ENCODE measurements around the gene CALHM3.

CALHM3 gene

DNA sequence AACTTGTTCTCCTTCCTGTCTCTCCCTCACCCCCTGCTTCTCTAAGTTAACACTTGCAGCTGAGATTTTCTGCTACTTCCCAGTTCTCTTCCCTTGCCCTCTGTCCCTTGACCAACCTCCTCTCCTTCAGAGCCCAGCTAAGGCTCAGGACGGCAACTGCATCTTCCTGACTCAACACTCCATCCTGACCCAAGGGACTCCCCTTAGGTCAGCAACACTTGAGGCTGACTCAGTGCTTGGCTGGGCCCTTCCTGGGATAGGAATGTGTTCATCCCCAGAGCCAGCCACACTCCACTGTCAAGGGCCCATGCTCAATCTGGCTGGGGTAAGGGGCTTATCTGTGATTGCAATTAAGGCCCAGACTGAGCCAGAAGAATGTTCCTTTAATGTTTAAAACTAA lies 30.3 kb downstream of the CALHM3 start:
- no peak for ATAC-seq

DNA sequence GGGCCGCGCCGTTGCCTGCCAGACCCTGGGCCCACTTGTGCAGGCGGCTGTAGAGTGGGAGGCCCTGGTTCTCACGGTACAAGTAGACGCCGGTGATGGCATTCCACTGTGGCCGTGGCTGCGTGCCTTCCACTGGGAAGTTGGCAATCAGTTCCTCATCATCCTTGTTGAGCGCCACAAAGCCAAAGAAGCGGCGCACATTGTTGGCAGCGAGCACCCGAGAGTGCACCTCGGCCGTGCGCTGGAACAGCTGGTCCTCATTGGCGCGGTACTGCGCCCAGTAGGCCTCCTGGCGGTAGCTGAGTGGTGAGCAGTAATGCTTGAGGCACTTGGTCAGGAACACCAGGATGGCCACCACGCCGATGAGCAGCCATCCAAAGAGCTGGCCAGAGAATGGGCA lies 31.9 kb downstream of the CALHM3 start:
- ATAC-seq, result no peak

GRCh38 chr10:103445767-103446567 lies 33.1 kb downstream of the CALHM3 start:
- ATAC-seq, result no peak

DNA sequence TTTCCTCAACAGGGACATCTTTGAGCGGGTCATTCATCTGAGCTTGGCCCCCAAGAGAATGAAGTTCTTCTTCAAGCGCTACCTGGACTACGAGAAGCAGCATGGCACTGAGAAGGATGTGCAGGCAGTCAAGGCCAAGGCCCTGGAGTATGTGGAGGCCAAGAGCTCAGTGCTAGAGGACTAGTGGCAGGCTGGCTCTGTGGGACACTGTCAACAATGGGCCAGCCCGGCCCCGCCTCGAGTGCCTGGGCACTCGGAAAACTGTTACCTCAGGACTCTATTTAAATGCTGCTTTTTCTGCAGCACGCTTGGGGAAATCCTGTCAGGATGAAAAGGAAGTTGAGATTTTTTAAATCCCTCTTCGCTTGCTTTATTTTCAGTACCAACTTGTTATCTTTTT lies 33.7 kb downstream of the CALHM3 start:
- no peak for ATAC-seq

GRCh38 chr10:103444478-103444877 lies 34.6 kb downstream of the CALHM3 start:
- no peak for ATAC-seq

- no peak for ATAC-seq
These were observed 35.4 kb downstream of the CALHM3 start for GRCh38 chr10:103443475-103444185.

DNA sequence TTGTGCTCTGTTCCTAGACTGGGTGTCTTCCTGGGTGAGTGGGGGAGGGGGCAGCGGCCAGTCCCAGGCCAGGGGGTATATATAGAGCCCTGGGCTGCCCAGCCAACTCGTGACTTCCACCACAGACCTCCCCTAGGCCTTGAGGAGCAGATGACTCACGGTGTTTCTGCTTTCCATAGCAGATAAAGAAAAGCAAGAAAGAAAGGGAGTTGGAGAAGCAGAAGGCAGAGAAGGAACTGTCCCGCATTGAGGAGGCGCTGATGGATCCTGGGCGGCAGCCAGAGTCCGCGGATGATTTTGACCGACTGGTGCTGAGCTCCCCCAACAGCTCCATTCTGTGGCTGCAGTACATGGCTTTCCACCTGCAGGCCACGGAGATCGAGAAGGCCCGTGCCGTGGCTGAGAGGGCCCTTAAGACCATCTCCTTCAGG lies 37.0 kb downstream of the CALHM3 start:
- ATAC-seq, result no peak

GRCh38 chr10:103441611-103442010 lies 37.4 kb downstream of the CALHM3 start:
- ATAC-seq, result no peak

GRCh38 chr10:103441206-103441605 lies 37.8 kb downstream of the CALHM3 start:
- no peak for ATAC-seq

- no peak for ATAC-seq
These were observed 38.6 kb downstream of the CALHM3 start for GRCh38 chr10:103440416-103440815.

DNA sequence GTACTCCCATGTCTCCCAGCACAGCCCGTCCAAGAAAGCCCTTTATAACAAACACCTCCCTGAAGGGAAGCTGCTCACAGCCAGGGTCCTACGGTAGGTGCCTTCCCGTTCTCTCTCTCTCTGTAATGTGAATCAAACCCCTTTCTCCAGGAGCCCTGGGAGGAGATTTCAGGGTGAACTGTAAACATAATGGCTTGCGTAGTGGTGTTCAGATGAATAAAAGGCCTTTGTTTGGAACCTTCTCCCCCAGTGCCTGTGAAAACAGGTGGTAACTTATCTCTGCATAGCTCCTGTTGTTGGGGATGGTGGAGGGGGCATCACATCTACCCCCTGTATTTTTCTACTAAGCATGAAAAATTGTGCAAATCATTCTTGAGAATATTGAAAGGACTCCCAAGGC lies 39.3 kb downstream of the CALHM3 start:
- no peak for ATAC-seq

DNA sequence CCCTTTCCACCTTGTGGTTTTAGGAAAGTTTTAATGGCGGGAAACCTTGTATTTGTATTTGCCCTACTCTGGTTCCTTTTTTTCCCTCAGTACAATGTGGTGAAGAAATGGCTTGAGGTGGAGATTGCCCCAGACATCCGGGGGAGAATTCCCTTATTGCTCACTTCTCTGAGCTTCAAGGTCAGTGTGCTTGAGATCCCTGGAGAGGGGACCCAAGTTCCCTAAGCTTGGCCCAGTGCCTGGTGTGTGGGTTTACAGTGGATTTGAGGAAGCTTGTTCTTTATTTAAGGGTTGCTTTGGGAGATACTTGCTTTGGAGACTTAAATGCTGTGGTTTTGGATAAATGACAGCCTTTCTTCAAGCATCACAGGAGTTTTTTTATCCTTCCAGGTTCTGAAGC lies 45.2 kb downstream of the CALHM3 start:
- no peak for ATAC-seq

- no peak for ATAC-seq
These were observed 47.1 kb downstream of the CALHM3 start for GRCh38 chr10:103431902-103432301.

DNA sequence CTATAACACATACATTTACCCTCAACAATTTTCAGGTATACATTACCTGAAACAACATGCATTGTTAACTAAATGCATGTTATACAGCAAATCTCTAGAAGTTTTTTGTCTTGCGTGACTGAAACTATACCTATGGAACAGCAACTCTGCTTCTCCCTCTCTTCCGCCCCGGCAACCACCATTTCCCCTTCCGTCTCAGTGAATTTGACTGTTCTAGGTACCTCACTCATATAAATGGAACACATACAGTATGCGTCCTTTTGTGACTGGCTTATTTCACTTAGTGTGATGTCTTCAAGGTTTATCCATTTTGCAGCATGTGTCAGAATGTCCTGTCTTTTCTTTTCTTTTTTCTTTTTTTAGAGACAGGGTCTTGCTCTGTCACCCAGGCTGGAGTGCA lies 49.4 kb downstream of the CALHM3 start:
- no peak for ATAC-seq

DNA sequence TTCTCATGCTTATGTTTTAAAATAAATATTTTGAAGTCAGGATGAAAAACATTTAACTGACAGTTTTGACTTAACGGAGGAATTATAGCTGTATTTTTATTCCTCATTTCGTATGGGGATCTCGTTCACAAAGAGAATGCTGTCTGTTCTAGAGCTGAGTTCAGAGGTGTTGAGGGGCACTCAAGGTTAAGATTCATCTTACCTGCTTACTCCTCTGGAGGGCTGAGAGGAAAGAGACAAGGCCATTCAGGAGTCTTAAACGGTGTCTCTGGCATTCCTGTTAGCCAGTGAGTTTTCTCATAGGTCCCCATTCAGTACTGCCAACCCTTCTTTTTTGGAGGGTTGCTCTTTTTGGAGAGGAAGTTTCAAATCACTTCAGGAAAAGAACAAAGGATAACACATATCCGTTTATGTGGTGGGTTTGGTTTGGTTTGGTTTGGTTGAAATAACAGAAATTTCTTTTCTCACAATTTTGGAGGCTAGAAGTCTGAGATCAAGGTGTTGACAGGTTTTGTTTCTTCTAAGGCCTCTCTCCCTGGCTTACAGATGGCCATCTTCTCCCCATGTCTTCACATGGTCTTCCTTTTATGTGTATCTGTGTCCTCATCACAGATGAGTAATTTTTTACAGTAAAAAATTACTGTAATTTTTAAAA lies 49.9 kb downstream of the CALHM3 start:
- ATAC-seq, result no peak

- no peak for ATAC-seq
These were observed 51.2 kb downstream of the CALHM3 start for GRCh38 chr10:103427866-103428265.

- ATAC-seq, result no peak
These were observed 55.3 kb downstream of the CALHM3 start for GRCh38 chr10:103423748-103424147.
